Mesendoderm (in vitro differentiated cells): ENCODE results near the gene TARS1.

ENCODE experiments used
- DNase-seq: peaks from one replicate; pipeline ENCODE4 v3.0.0; 2013
- H2AK5ac ChIP-seq: 2 replicates; pipeline ENCODE4 v1.6.1; 2013; ENCODE audit warnings: low read length, inconsistent platforms
- H2BK120ac ChIP-seq: 2 replicates; pipeline ENCODE4 v1.6.1; 2013; ENCODE audit warnings: low read depth, mild to moderate bottlenecking, low read length, moderate library complexity, mixed read lengths
- H2BK15ac ChIP-seq: replicated peaks from 2 replicates; pipeline ENCODE4 v1.6.1; 2013; ENCODE audit warnings: low read depth, mild to moderate bottlenecking, moderate library complexity
- H2BK5ac ChIP-seq: 2 replicates; pipeline ENCODE4 v1.6.1; 2013; ENCODE audit warnings: low read length, inconsistent platforms
- H3K18ac ChIP-seq: 2 replicates; pipeline ENCODE4 v1.6.1; 2013; ENCODE audit warnings: mild to moderate bottlenecking, low read length, mixed read lengths
- H3K23ac ChIP-seq: one replicate; pipeline ENCODE4 v1.6.1; 2013; ENCODE audit warnings: low read length
- H3K27ac ChIP-seq: 2 replicates; pipeline ENCODE4 v1.5.1; 2013; ENCODE audit warnings: low read depth, mild to moderate bottlenecking, inconsistent platforms, low read length, moderate library complexity
- H3K27me3 ChIP-seq: 2 replicates; pipeline ENCODE4 v1.6.1; 2013; ENCODE audit warnings: low read length, control low read depth, mild to moderate bottlenecking, inconsistent platforms; ENCODE audit not compliant: insufficient read depth, poor library complexity
- H3K36me3 ChIP-seq: 2 replicates; pipeline ENCODE4 v1.6.1; 2013; ENCODE audit warnings: low read length, inconsistent platforms; ENCODE audit not compliant: control insufficient read depth, insufficient read depth
- H3K4ac ChIP-seq: one replicate; pipeline ENCODE4 v1.6.1; 2013; ENCODE audit warnings: low read depth, mild to moderate bottlenecking, low read length, moderate library complexity
- H3K4me1 ChIP-seq: 2 replicates; pipeline ENCODE4 v1.6.1; 2013; ENCODE audit warnings: low read depth, low read length, inconsistent platforms; ENCODE audit not compliant: control insufficient read depth
- H3K4me2 ChIP-seq: 2 replicates; pipeline ENCODE4 v1.6.1; 2013; ENCODE audit warnings: low read length
- H3K4me3 ChIP-seq: 2 replicates; pipeline ENCODE4 v1.5.1; 2013; ENCODE audit warnings: mild to moderate bottlenecking, low read length
- H3K56ac ChIP-seq: one replicate; pipeline ENCODE4 v1.6.1; 2013; ENCODE audit warnings: low read length
- H3K79me1 ChIP-seq: 2 replicates; pipeline ENCODE4 v1.6.1; 2013; ENCODE audit warnings: low read length, inconsistent platforms
- H3K79me2 ChIP-seq: 2 replicates; pipeline ENCODE4 v1.6.1; 2013; ENCODE audit warnings: mild to moderate bottlenecking, low read length; ENCODE audit not compliant: control insufficient read depth, insufficient read depth
- H3K9ac ChIP-seq: 2 replicates; pipeline ENCODE4 v1.6.1; 2013; ENCODE audit warnings: low read length, inconsistent platforms
- H4K5ac ChIP-seq: one replicate; pipeline ENCODE4 v1.6.1; 2013; ENCODE audit warnings: low read length
- H4K8ac ChIP-seq: one replicate; pipeline ENCODE4 v1.6.1; 2013; ENCODE audit warnings: low read depth, mild to moderate bottlenecking, control low read depth, low read length, moderate library complexity
- WGBS: extraction: QIAGEN DNeasy Blood & Tissue Kit; methylation state at CpG from one replicate; pipeline ENCODE4 v1.1.7; 2013; ENCODE audit warnings: low lambda C conversion rate, missing lambda C conversion rate; ENCODE audit not compliant: insufficient coverage; ENCODE audit errors: extremely low coverage; 5-methylcytosine and 5-hydroxymethylcytosine counted together

The TARS1 gene

GRCh38 chr5:33420946-33421345, 19.8 kb upstream of the TARS1 start:
- DNase-seq, result no peak
- H3K18ac ChIP-seq, result no peak overlapping the region
- H3K36me3 ChIP-seq, result no peaks in the 10 kb centered on the region
- H2BK15ac ChIP-seq, result no peak overlapping the region
- no peak overlapping the region for H4K8ac ChIP-seq
- H3K23ac ChIP-seq, result no peak overlapping the region
- H3K4me2 ChIP-seq, result no peak overlapping the region
- no peak overlapping the region for H4K5ac ChIP-seq
- WGBS, result 100% methylated on average over 1 of the region's 5 CpGs
- H2BK120ac ChIP-seq, result no peak overlapping the region
- H3K27me3 ChIP-seq, result no peaks in the 10 kb centered on the region
- H3K56ac ChIP-seq, result no peak overlapping the region
- H2AK5ac ChIP-seq, result no peak overlapping the region
- H3K4ac ChIP-seq, result no peak overlapping the region
- H3K27ac ChIP-seq, result no peak overlapping the region
- H3K4me1 ChIP-seq, result no peaks in the 10 kb centered on the region
- no peak overlapping the region for H3K4me3 ChIP-seq
- H3K79me1 ChIP-seq, result no peaks in the 10 kb centered on the region
- H3K79me2 ChIP-seq, result no peaks in the 10 kb centered on the region
- no peak overlapping the region for H3K9ac ChIP-seq
- H2BK5ac ChIP-seq, result no peak overlapping the region

DNA sequence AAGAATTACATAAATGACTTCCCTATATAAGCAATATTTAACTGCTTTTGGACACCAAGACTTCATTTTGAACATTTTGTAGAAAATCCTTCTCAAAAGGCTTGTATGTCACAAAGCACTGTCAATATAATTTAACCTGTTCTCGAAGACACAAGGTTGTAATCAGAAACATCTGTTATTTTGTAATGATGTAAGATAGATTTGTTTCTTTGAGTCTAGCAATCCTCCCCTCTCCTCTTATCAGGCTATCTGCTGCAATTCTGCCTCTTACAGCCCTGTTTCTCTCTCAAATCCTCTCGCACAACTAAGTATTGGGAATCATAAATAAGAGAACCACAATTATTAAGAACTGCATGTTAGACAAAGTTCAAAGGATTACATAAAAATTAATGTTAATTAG, 18.6 kb upstream of the TARS1 start:
- Histone ChIP-seq H2BK5ac (no peak overlapping the region), H3K4me2 (no peak overlapping the region), H4K8ac (no peak overlapping the region), H4K5ac (no peak overlapping the region), H2BK120ac (no peak overlapping the region), H3K79me2 (no peaks in the 10 kb centered on the region), H3K79me1 (no peaks in the 10 kb centered on the region), H3K23ac (no peak overlapping the region), H3K18ac (no peak overlapping the region), H3K27ac (no peak overlapping the region), H3K36me3 (no peaks in the 10 kb centered on the region), H3K27me3 (no peaks in the 10 kb centered on the region), H3K4me1 (no peaks in the 10 kb centered on the region), H3K4me3 (no peak overlapping the region), H2BK15ac (no peak overlapping the region), H3K56ac (no peak overlapping the region), H3K4ac (no peak overlapping the region), H2AK5ac (no peak overlapping the region), H3K9ac (no peak overlapping the region)
- no CpG with 5 or more reads among the region's 2 CpGs for WGBS
- no peak for DNase-seq

DNA sequence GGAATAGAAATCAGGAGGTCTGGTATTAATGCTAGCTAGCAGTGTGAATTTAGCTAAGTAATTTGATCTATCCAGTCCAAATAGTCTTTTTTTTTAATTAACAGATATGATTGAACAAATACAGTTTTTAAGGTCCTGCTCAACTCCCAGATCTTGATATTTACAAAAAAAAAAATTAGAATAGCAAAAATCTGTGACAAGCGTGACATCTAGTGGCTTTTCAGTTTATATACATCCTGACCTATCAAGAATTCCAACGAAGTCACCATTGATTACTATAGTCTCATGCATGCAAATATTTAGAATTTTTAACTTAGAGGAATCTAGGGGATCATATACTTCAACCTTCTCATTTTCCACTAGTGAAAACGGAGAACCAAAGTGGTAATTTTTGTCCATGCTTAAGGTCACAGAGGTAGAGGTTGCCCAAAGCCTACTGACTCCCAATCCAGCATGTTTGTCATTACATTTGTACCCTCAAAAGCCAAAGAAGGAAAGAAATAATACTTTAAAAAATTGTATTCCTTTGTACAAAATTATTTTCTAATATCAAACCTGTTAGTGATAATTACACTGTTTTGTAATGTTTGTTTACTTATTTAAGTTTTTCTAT, 17.6 kb upstream of the TARS1 start:
- Histone ChIP-seq H3K56ac (no peak overlapping the region), H3K79me2 (no peaks in the 10 kb centered on the region), H3K9ac (no peak overlapping the region), H4K8ac (no peak overlapping the region), H3K4me2 (no peak overlapping the region), H3K79me1 (no peaks in the 10 kb centered on the region), H2BK15ac (no peak overlapping the region), H3K4me1 (no peaks in the 10 kb centered on the region), H3K36me3 (no peaks in the 10 kb centered on the region), H2BK5ac (no peak overlapping the region), H3K23ac (no peak overlapping the region), H4K5ac (no peak overlapping the region), H3K27me3 (no peaks in the 10 kb centered on the region), H2AK5ac (no peak overlapping the region), H3K18ac (no peak overlapping the region), H3K27ac (no peak overlapping the region), H2BK120ac (no peak overlapping the region), H3K4ac (no peak overlapping the region), H3K4me3 (no peak overlapping the region)
- no CpG with 5 or more reads among the region's 3 CpGs for WGBS
- peak; percentile 27 for DNase-seq

GRCh38 chr5:33425314-33425713, 15.5 kb upstream of the TARS1 start:
- H3K4ac ChIP-seq, result no peak overlapping the region
- H3K36me3 ChIP-seq, result no peaks in the 10 kb centered on the region
- no peak overlapping the region for H3K4me3 ChIP-seq
- H3K23ac ChIP-seq, result no peak overlapping the region
- H3K18ac ChIP-seq, result no peak overlapping the region
- WGBS, result no CpG with 5 or more reads among the region's 2 CpGs
- no peak overlapping the region for H3K9ac ChIP-seq
- no peak overlapping the region for H3K56ac ChIP-seq
- H2BK15ac ChIP-seq, result no peak overlapping the region
- no peak overlapping the region for H3K27ac ChIP-seq
- no peaks in the 10 kb centered on the region for H3K4me1 ChIP-seq
- H4K5ac ChIP-seq, result no peak overlapping the region
- no peak overlapping the region for H2BK120ac ChIP-seq
- H4K8ac ChIP-seq, result no peak overlapping the region
- H2AK5ac ChIP-seq, result no peak overlapping the region
- no peaks in the 10 kb centered on the region for H3K27me3 ChIP-seq
- no peaks in the 10 kb centered on the region for H3K79me2 ChIP-seq
- no peak overlapping the region for H2BK5ac ChIP-seq
- H3K4me2 ChIP-seq, result no peak overlapping the region
- no peak for DNase-seq
- no peaks in the 10 kb centered on the region for H3K79me1 ChIP-seq

DNA sequence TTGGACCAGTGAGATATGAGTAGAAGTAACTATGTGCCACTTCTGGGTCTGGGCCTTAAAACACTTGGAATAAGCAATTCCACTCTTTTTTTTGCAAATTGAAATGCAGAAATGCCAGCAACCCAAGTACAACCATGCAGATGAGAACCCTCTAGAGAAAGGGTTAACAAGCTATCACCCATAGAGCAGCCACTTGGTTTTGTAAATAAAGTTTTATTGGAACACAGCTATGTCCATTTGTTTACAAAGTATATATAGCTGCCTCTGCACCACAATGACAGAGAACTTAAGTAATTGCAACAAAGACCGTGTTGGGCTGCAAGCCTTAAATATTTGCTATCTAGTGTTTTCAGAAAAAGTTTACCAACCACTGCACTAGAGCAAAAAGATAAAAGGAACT, 9.8 kb upstream of the TARS1 start:
- no peak overlapping the region for H4K5ac ChIP-seq
- H3K4ac ChIP-seq, result no peak overlapping the region

DNA sequence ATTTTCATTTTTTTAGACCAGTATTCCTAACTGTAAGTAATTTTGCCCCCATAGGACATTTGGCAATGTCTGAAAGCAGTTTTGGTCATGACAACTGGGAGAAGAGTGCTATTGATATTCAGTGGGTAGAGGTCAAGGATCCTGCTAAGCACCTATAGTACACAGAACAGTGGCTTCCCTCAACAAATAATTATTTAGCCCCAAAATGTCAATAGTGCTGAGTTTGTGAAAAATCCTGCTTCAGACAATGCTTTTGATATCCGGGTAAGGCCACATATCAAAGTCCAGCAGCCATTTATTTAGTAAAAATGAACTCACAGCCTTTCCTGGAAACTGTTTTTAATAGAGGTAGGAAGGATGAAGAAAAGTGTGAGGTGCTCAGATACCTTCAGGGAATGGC, 8.1 kb upstream of the TARS1 start:
- Histone ChIP-seq H3K36me3 (no peaks in the 10 kb centered on the region), H3K9ac (no peak overlapping the region), H3K4ac (no peak overlapping the region), H4K8ac (no peak overlapping the region), H2BK15ac (no peak overlapping the region), H3K79me2 (no peaks in the 10 kb centered on the region), H3K18ac (no peak overlapping the region), H4K5ac (no peak overlapping the region), H2AK5ac (no peak overlapping the region), H2BK5ac (no peak overlapping the region), H3K4me1 (no peaks in the 10 kb centered on the region), H3K27me3 (no peaks in the 10 kb centered on the region), H3K27ac (no peak overlapping the region), H3K4me3 (no peak overlapping the region), H3K23ac (no peak overlapping the region), H2BK120ac (no peak overlapping the region), H3K4me2 (no peak overlapping the region), H3K56ac (no peak overlapping the region), H3K79me1 (no peaks in the 10 kb centered on the region)
- WGBS, result no CpG with 5 or more reads among the region's 1 CpG
- DNase-seq, result no peak

More for the DNA sequence above, 9.8 kb upstream of the TARS1 start:
- no peak overlapping the region for H2BK5ac ChIP-seq
- no peak for DNase-seq
- H2BK120ac ChIP-seq, result no peak overlapping the region
- H3K23ac ChIP-seq, result no peak overlapping the region
- no peak overlapping the region for H2AK5ac ChIP-seq
- no peaks in the 10 kb centered on the region for H3K79me1 ChIP-seq
- H3K9ac ChIP-seq, result no peak overlapping the region
- no peak overlapping the region for H3K4me3 ChIP-seq
- H3K4me1 ChIP-seq, result no peaks in the 10 kb centered on the region
- no peak overlapping the region for H3K27ac ChIP-seq
- H4K8ac ChIP-seq, result no peak overlapping the region
- no peak overlapping the region for H3K56ac ChIP-seq
- H3K79me2 ChIP-seq, result no peaks in the 10 kb centered on the region
- H3K4me2 ChIP-seq, result no peak overlapping the region
- WGBS, result no CpG with 5 or more reads among the region's 1 CpG
- H3K27me3 ChIP-seq, result no peaks in the 10 kb centered on the region
- no peaks in the 10 kb centered on the region for H3K36me3 ChIP-seq
- H2BK15ac ChIP-seq, result no peak overlapping the region
- H3K18ac ChIP-seq, result no peak overlapping the region
